ENCODE data around the gene SERPINB2.
"Not testable (repeated sequence)": the region's sequence is repeated elsewhere in the genome, so short reads cannot be mapped to it uniquely, and the experiment has no call there.

Gene SERPINB2

DNA sequence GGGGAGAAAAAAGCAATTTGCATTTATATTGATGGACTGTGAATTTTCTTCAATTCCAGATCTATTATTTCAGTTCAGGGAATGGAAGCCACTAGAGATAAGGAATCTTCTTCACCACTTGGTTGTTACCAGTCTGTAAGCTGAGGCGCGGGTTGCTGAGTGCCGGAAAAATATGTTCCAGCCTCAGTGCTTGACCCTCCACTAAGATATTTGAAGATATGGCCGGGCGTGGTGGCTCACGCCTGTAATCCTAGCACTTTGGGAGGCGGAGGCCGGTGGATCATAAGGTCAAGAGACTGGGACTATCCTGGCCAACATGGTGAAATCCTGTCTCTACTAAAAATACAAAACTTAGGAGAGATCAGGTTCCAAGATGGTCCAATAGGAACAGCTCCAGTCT lies 52.5 kb downstream of the SERPINB2 start:
- Histone ChIP-seq H3K9ac (ENCODE audit: low read depth, low read length, poor library complexity, severe bottlenecking) (no peak overlapping the region), H3K4me3 (ENCODE audit: low read length, poor library complexity, severe bottlenecking) (no peak overlapping the region), H3K4me1 (ENCODE audit: insufficient read depth, low read length, poor library complexity, severe bottlenecking) (no peaks in the 10 kb centered on the region), H3K9me3 (ENCODE audit: insufficient read depth, low read depth, low read length) (no peaks in the 10 kb centered on the region), H3K4me2 (ENCODE audit: low read depth, low read length, poor library complexity, severe bottlenecking) (no peak overlapping the region), H3K27me3 (ENCODE audit: insufficient read depth, low read length, poor library complexity, severe bottlenecking) (no peaks in the 10 kb centered on the region), H3F3A (ENCODE audit: low read depth) (no peaks in the 10 kb centered on the region), H3K79me2 (ENCODE audit: insufficient read depth, low read length) (no peaks in the 10 kb centered on the region), H3K9me2 (replicated peaks; ENCODE audit: low read depth, low read length) (no peaks in the 10 kb centered on the region), H2AFZ (ENCODE audit: low read length) (no peak overlapping the region), H4K20me1 (ENCODE audit: insufficient read depth, low read length, poor library complexity, severe bottlenecking) (no peaks in the 10 kb centered on the region), H3K36me3 (ENCODE audit: insufficient read depth, low read length) (no peaks in the 10 kb centered on the region)
- no peak for TF ChIP-seq EZH2phosphoT487 (IDR thresholded peaks at IDR 0.05; ENCODE audit: borderline replicate concordance)
- TF ChIP-seq CTCF (conservative IDR thresholded peaks at IDR 0.05; ENCODE audit: low read length) = no peak

DNA sequence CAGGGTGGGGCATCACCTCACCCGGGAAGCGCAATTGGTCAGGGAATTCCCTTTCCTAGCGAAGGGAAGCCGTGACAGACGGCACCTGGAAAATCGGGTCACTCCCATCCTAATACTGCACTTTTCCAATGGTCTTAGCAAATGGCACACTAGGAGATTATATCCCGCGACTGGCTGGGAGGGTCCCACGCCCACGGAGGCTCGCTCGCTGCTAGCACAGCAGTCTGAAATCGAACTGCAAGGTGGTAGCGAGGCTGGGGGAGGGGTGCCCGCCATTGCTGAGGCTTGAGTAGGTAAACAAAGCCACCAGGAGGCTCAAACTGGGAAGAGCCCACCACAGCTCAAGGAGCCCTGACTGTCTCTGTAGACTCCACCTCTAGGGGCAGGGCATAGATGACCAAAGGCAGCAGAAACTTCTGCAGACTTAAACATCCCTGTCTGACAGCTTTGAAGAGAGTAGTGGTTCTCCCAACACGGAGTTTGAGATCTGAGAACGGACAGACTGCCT lies 53.1 kb downstream of the SERPINB2 start:
- not testable (repeated sequence) for H3K4me2 ChIP-seq (ENCODE audit: low read depth, low read length, poor library complexity, severe bottlenecking); H3K79me2 ChIP-seq (ENCODE audit: insufficient read depth, low read length); H3K9ac ChIP-seq (ENCODE audit: low read depth, low read length, poor library complexity, severe bottlenecking); H3K4me3 ChIP-seq (ENCODE audit: low read length, poor library complexity, severe bottlenecking); H3K9me3 ChIP-seq (ENCODE audit: insufficient read depth, low read depth, low read length); H3K9me2 ChIP-seq (replicated peaks; ENCODE audit: low read depth, low read length); H3F3A ChIP-seq (ENCODE audit: low read depth); H3K4me1 ChIP-seq (ENCODE audit: insufficient read depth, low read length, poor library complexity, severe bottlenecking); H3K36me3 ChIP-seq (ENCODE audit: insufficient read depth, low read length); H2AFZ ChIP-seq (ENCODE audit: low read length); H4K20me1 ChIP-seq (ENCODE audit: insufficient read depth, low read length, poor library complexity, severe bottlenecking); H3K27me3 ChIP-seq (ENCODE audit: insufficient read depth, low read length, poor library complexity, severe bottlenecking)

- Histone ChIP-seq H3K36me3 (ENCODE audit: insufficient read depth, low read length) (no peaks in the 10 kb centered on the region), H4K20me1 (ENCODE audit: insufficient read depth, low read length, poor library complexity, severe bottlenecking) (no peaks in the 10 kb centered on the region), H3K4me1 (ENCODE audit: insufficient read depth, low read length, poor library complexity, severe bottlenecking) (no peaks in the 10 kb centered on the region), H3K9ac (ENCODE audit: low read depth, low read length, poor library complexity, severe bottlenecking) (no peak overlapping the region), H3K4me3 (ENCODE audit: low read length, poor library complexity, severe bottlenecking) (no peak overlapping the region), H2AFZ (ENCODE audit: low read length) (no peak overlapping the region), H3K9me3 (ENCODE audit: insufficient read depth, low read depth, low read length) (no peaks in the 10 kb centered on the region), H3K4me2 (ENCODE audit: low read depth, low read length, poor library complexity, severe bottlenecking) (no peak overlapping the region), H3K27me3 (ENCODE audit: insufficient read depth, low read length, poor library complexity, severe bottlenecking) (no peaks in the 10 kb centered on the region), H3F3A (ENCODE audit: low read depth) (no peaks in the 10 kb centered on the region), H3K79me2 (ENCODE audit: insufficient read depth, low read length) (no peaks in the 10 kb centered on the region), H3K9me2 (replicated peaks; ENCODE audit: low read depth, low read length) (no peaks in the 10 kb centered on the region)
- no peak for TF ChIP-seq CTCF (conservative IDR thresholded peaks at IDR 0.05; ENCODE audit: low read length)
- no peak for TF ChIP-seq EZH2phosphoT487 (IDR thresholded peaks at IDR 0.05; ENCODE audit: borderline replicate concordance)
Observed at GRCh38 chr18:63947051-63947790, 59.7 kb downstream of the SERPINB2 start.

Data from Loucy (cell line).